ENCODE data around the gene TSPAN31. TPM values are rescaled to one million over a fixed set of nuclear protein-coding genes. Genes with fewer than 3 reads are reported as not detected.

The TSPAN31 gene
- total and polyA plus RNA-seq, 9 of the 15 experiments (the other 6 are each of a cell fraction or from before 2014, with no cell fraction given): 11.3 to 26.4 (median 14.3) TPM

DNA sequence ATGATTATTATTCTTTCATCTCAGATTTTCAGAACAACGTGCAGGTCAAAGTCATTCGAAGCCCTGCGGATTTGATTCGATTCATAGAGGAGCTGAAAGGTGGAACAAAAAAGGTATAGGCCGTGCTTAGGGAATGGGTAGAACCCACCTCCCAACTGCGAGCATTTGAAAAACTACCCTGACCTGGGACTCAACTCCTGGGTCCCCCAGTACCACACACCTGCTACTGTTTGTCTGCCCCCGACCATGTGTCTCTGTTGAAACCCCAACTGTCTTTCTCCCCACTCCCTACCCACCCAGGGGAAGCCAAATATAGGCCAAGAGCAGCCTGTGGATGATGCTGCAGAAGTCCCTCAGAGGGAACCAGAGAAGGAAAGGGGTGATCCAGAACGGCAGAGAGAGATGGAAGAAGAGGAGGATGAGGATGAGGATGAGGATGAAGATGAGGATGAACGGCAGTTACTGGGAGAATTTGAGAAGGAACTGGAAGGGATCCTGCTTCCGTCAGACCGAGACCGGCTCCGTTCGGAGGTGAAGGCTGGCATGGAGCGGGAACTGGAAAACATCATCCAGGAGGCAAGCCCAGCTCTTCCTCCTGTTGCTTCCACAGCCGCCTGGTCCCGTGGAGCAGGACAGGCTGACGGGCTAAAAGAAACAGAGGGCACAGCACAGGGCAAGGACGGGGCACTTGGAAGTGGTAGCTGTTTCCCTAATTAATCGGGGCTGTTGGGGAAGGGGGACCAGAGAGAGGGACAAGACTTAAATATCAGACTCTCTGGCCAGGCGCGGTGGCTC, 26.8 kb upstream of the TSPAN31 start:
- intact Hi-C loops (cut with micrococcal nuclease): no loop called here
- CTCF ChIA-PET (ENCODE audit: low intra/inter-chr PET ratio): no interaction called here

More for the DNA sequence above, 26.8 kb upstream of the TSPAN31 start:
- Histone ChIP-seq H2AFZ (ENCODE audit: low read depth, low read length) (no peak overlapping the region), H3K4me2 (ENCODE audit: insufficient read depth, low read length) (no peak overlapping the region), H3K27ac (ENCODE audit: extremely low read depth, low read depth, low read length) (no peak overlapping the region), H3K36me3 (ENCODE audit: control insufficient read depth, insufficient read depth, low read length) (peaks cover 52% of the 10 kb centered on the region; the same call in 2 of the 3 replicates), H3K9me1 (ENCODE audit: control insufficient read depth, insufficient read depth, low read length) (no peaks in the 10 kb centered on the region), H4K20me1 (replicated peaks; ENCODE audit: control insufficient read depth, insufficient read depth, low read length) (no peaks in the 10 kb centered on the region), H3K4me1 (replicated peaks in 1 of 2; ENCODE audit: control insufficient read depth in 2 of 2, insufficient read depth in 2 of 2, low read length in 2 of 2) (no peaks in the 10 kb centered on the region), H3K4me3 (no peak overlapping the region), H3K79me2 (ENCODE audit: control insufficient read depth, insufficient read depth, low read length) (no peaks in the 10 kb centered on the region), H3K27me3 (ENCODE audit: control insufficient read depth in 2 of 2, insufficient read depth in 2 of 2, low read length in 2 of 2) (no peaks in the 10 kb centered on the region), H3K9me3 (replicated peaks; ENCODE audit: control insufficient read depth, insufficient read depth, low read depth, low read length) (no peaks in the 10 kb centered on the region), H3K9ac (ENCODE audit: insufficient read depth in 1 of 2, low read depth in 2 of 2, low read length in 2 of 2) (no peak overlapping the region)
- POLR2A ChIA-PET: interaction anchor here (0.9 to 1.1 kb wide), 2 partner anchors 11 to 24 kb away, joined by 4 to 5 read pairs; partner anchors contain the start of gene OS9
- ATAC-seq (no peak), FAIRE-seq (no peak), DNase-seq (ENCODE audit: extremely low read depth in 1 of 4, low spot score in 3 of 4) (no peak)
- in situ Hi-C loops (cut with MboI): no loop called here
- WGBS (ENCODE audit: insufficient coverage, low coverage, missing lambda C conversion rate): 93% methylated on average over 14 of the region's 22 CpGs
- TSS peak; percentile 53 for BruUV-seq (replicated peaks)
- TF ChIP-seq ZZZ3 (IDR thresholded peaks at IDR 0.05): no peak
- TF ChIP-seq ZNF76 (CRISPR knock-in tag; IDR thresholded peaks at IDR 0.05; ENCODE audit: borderline replicate concordance): no peak
- no peak for TF ChIP-seq STAT5B (CRISPR knock-in tag; IDR thresholded peaks at IDR 0.05)
- TF ChIP-seq, protein P1, sequence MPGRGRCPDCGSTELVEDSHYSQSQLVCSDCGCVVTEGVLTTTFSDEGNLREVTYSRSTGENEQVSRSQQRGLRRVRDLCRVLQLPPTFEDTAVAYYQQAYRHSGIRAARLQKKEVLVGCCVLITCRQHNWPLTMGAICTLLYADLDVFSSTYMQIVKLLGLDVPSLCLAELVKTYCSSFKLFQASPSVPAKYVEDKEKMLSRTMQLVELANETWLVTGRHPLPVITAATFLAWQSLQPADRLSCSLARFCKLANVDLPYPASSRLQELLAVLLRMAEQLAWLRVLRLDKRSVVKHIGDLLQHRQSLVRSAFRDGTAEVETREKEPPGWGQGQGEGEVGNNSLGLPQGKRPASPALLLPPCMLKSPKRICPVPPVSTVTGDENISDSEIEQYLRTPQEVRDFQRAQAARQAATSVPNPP (IDR thresholded peaks at IDR 0.05; ENCODE audit: borderline replicate concordance, insufficient read depth, insufficient read length): no peak
- TF ChIP-seq ZNF57 (CRISPR knock-in tag; IDR thresholded peaks at IDR 0.05): no peak
- no peak for TF ChIP-seq NONO (IDR thresholded peaks at IDR 0.05; ENCODE audit: low read depth in 2 of 2, low read length in 1 of 2)
- no peak for TF ChIP-seq SRSF3 (IDR thresholded peaks at IDR 0.05; ENCODE audit: insufficient read depth, low read length)
- TF ChIP-seq FOXK1 (CRISPR knock-in tag; IDR thresholded peaks at IDR 0.05; ENCODE audit: borderline replicate concordance): no peak

Measured in K562 (cell line).